ENCODE data around the gene SCN2B. TPM values are rescaled to one million over a fixed set of nuclear protein-coding genes. Genes with fewer than 3 reads are reported as not detected.

The SCN2B gene
- total and polyA plus RNA-seq, 2 of the 4 experiments (the other 2 are of a cell fraction), result under 0.01 to 0.05 TPM

DNA sequence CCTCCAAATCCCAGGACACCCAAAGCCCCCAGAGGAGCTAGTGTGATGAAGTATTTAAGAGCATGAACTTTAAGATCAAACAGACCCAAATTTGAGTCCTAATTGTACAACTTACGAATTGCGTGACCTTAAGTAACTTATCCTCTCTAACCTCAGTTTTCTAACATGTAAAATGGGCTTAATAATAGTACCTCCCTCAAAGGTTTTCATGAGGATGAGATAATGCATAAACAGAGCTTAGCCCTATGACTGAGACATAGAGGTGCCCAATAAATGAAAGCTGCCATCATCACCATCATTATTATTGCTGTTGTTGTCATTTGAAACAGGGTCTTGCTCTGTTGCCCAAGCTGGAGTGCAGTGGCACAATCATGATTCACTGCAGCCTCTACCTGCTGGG, 9.2 kb downstream of the SCN2B start:
- no peak overlapping the region for H3K23ac ChIP-seq (ENCODE audit: low read depth, low read length)
- H3K27me3 ChIP-seq (ENCODE audit: control insufficient read depth, insufficient read depth, low read length), result peaks cover 21% of the 10 kb centered on the region
- no peak overlapping the region for H2AK9ac ChIP-seq (replicated peaks; ENCODE audit: low read depth, low read length, poor library complexity)
- no peak overlapping the region for H3K9ac ChIP-seq (ENCODE audit: low read depth, low read length)
- no peak overlapping the region for H3K56ac ChIP-seq (ENCODE audit: extremely low read depth, insufficient read depth, low read length)
- H4K20me1 ChIP-seq (ENCODE audit: insufficient read depth, low read length), result no peaks in the 10 kb centered on the region
- no peaks in the 10 kb centered on the region for H3K36me3 ChIP-seq (ENCODE audit: control insufficient read depth, insufficient read depth, low read length)
- no peak overlapping the region for H2AFZ ChIP-seq (replicated peaks; ENCODE audit: low read length, poor library complexity)
- no peak for TF ChIP-seq SMC3 (IDR thresholded peaks at IDR 0.05; ENCODE audit: low read depth, low read length)
- no peak for TF ChIP-seq CHD1 (IDR thresholded peaks at IDR 0.05; ENCODE audit: low read depth, low read length)
- TF ChIP-seq NFE2L2 (IDR thresholded peaks at IDR 0.05; ENCODE audit: low read depth, low read length), result no peak
- no peak for TF ChIP-seq POLR2A (IDR thresholded peaks at IDR 0.05; ENCODE audit: low read depth, low read length)
- no peak for TF ChIP-seq FOS (IDR thresholded peaks at IDR 0.05; ENCODE audit: low read depth, low read length)
- H3K4me2 ChIP-seq (ENCODE audit: low read depth, low read length), result no peak overlapping the region
- no peak overlapping the region for H3K27ac ChIP-seq (ENCODE audit: insufficient read depth, low read length)
- no peaks in the 10 kb centered on the region for H3K4me1 ChIP-seq (ENCODE audit: control insufficient read depth, insufficient read depth, low read length)
- DNase-seq (no peak), ATAC-seq (ENCODE audit: low read depth) (no peak)
- no peak overlapping the region for H3K18ac ChIP-seq (ENCODE audit: low read depth, low read length)
- H4K8ac ChIP-seq (ENCODE audit: low read depth in 2 of 2, low read length in 2 of 2), result no peak overlapping the region
- H2BK5ac ChIP-seq (ENCODE audit: low read depth, low read length, poor library complexity, severe bottlenecking), result no peak overlapping the region
- H3K4ac ChIP-seq (ENCODE audit: low read depth, low read length), result no peak overlapping the region
- H3K4me3 ChIP-seq (ENCODE audit: insufficient read depth, low read depth, low read length), result no peak overlapping the region
- WGBS, 2 experiments (ENCODE audit: extremely low coverage in 2 of 2, insufficient read length in 1 of 2), result no CpG with 5 or more reads among the region's 2 CpGs
- no peak overlapping the region for H3K14ac ChIP-seq (replicated peaks; ENCODE audit: low read depth, low read length)
- no peak overlapping the region for H2BK15ac ChIP-seq (ENCODE audit: low read depth, low read length)
- no peaks in the 10 kb centered on the region for H3K79me1 ChIP-seq (ENCODE audit: low read depth in 1 of 2, low read length in 2 of 2)
- POLR2A ChIA-PET (ENCODE audit: unreplicated experiment), result no interaction called here
- no peak overlapping the region for H2AK5ac ChIP-seq (ENCODE audit: low read depth, low read length)
- dilution Hi-C loops (cut with HindIII; ENCODE audit: low sequenced_read_pairs, unreplicated experiment), result no loop called here
- in situ Hi-C loops (cut with MboI; ENCODE audit: low sequenced_read_pairs), result no loop called here
- no peak overlapping the region for H2BK20ac ChIP-seq (ENCODE audit: low read depth, low read length)
- no peak overlapping the region for H2BK120ac ChIP-seq (ENCODE audit: low read depth, low read length)
- H4K5ac ChIP-seq (ENCODE audit: low read depth, low read length), result no peak overlapping the region
- no TSS peak for BruUV-seq (replicated peaks)
- H4K91ac ChIP-seq (ENCODE audit: insufficient read depth, low read depth, low read length), result no peak overlapping the region
- CTCF ChIA-PET, result interaction anchor here (0.7 kb wide), 1 partner anchor 13 kb away, joined by 3 read pairs; no protein-coding TSS in a partner anchor
- intact Hi-C loops (cut with micrococcal nuclease), result no loop called here
- H3K9me1 ChIP-seq (ENCODE audit: insufficient read depth, low read length), result no peaks in the 10 kb centered on the region
- H3K9me3 ChIP-seq (ENCODE audit: control insufficient read depth, insufficient read depth, low read length), result no peaks in the 10 kb centered on the region

All from IMR-90 (cell line).